Neural crest cell (in vitro differentiated cells): ENCODE data around the gene LDAH. TPM values are rescaled to one million over a fixed set of nuclear protein-coding genes. Genes with fewer than 3 reads are reported as not detected.

Experiments used
- DNase-seq: peaks from one replicate; pipeline ENCODE4 v3.0.0; 2021; ENCODE audit warnings: low read depth, mixed read lengths, low spot score
- H3K27ac Mint-ChIP-seq: one replicate; pipeline ENCODE4 v1.8.0; 2021; ENCODE audit warnings: mild to moderate bottlenecking, mixed read lengths; ENCODE audit not compliant: unreplicated experiment
- H3K27me3 Mint-ChIP-seq: 2 replicates; pipeline ENCODE4 v1.8.0; 2021; ENCODE audit warnings: low read depth, mild to moderate bottlenecking, mixed read lengths
- H3K36me3 Mint-ChIP-seq: 2 replicates; pipeline ENCODE4 v1.8.0; 2021; ENCODE audit warnings: low read depth, mild to moderate bottlenecking, mixed read lengths
- H3K4me1 Mint-ChIP-seq: 2 replicates; pipeline ENCODE4 v1.8.0; 2021; ENCODE audit warnings: mixed read lengths
- H3K4me3 Mint-ChIP-seq: one replicate; pipeline ENCODE4 v1.8.0; 2021; ENCODE audit warnings: mild to moderate bottlenecking, mixed read lengths
- H3K9me3 Mint-ChIP-seq: 2 replicates; pipeline ENCODE4 v1.8.0; 2021; ENCODE audit warnings: mixed read lengths
- total RNA-seq: library from RNA; stranded (reverse); gene quantifications from 2 replicates; pipeline ENCODE4 v1.2.1, GENCODE V29; 2021
- TF ChIP-seq, protein P1 (sequence below): fragments of 200-600 bp; sonication (generic); conservative IDR thresholded peaks from 2 replicates; pipeline ENCODE4 v1.5.0; 2021; ENCODE audit warnings: antibody characterized with exemption, mild to moderate bottlenecking

The LDAH gene
- total RNA-seq, 1 donor from 2014 or later: 49.7 TPM

DNA sequence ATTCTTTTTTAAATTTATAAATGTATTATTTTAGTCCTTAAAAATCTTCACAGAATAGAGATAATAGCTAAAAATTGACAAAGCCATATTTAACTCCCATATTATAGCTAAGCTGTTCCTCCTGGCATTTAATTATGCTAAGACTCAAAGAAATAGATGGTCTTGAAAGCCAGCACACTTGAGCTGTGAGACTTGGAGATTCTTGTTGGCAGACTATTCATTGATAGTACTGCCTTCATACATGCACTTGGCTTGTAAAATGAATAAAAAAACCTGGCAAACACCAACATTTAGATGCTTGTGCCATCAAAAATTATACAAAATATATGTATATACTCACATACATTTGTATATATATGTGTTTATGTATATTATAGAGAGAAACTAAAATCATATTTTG, 9.7 kb upstream of the LDAH start:
- no peak for DNase-seq
- H3K4me1 Mint-ChIP-seq: no peaks in the 10 kb centered on the region
- H3K9me3 Mint-ChIP-seq: no peaks in the 10 kb centered on the region
- H3K27ac Mint-ChIP-seq: no peak overlapping the region
- peaks cover 66% of the 10 kb centered on the region for H3K27me3 Mint-ChIP-seq
- TF ChIP-seq, protein P1, sequence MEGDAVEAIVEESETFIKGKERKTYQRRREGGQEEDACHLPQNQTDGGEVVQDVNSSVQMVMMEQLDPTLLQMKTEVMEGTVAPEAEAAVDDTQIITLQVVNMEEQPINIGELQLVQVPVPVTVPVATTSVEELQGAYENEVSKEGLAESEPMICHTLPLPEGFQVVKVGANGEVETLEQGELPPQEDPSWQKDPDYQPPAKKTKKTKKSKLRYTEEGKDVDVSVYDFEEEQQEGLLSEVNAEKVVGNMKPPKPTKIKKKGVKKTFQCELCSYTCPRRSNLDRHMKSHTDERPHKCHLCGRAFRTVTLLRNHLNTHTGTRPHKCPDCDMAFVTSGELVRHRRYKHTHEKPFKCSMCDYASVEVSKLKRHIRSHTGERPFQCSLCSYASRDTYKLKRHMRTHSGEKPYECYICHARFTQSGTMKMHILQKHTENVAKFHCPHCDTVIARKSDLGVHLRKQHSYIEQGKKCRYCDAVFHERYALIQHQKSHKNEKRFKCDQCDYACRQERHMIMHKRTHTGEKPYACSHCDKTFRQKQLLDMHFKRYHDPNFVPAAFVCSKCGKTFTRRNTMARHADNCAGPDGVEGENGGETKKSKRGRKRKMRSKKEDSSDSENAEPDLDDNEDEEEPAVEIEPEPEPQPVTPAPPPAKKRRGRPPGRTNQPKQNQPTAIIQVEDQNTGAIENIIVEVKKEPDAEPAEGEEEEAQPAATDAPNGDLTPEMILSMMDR: no peak
- no peak overlapping the region for H3K4me3 Mint-ChIP-seq
- no peaks in the 10 kb centered on the region for H3K36me3 Mint-ChIP-seq

DNA sequence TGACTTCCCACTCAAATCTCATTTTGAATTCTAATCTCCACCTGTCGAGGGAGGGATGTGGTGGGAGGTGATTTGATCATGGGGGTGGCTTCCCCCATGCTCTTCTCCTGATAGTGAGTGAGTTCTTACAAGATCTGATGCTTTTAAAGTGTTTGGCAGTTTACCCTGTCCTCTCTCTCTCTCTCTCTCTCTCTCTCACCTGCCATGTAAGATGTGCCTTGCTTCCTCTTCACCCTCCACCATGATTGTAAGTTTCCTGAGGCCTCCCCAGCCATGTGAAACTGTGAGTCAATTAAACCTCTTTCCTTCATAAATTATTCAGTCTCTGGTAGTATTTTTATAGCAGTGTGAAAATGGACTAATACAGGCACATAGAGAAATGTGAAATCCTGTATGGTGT, 7.0 kb upstream of the LDAH start:
- Mint-ChIP-seq H3K27me3 (peaks cover 55% of the 10 kb centered on the region), H3K4me1 (no peaks in the 10 kb centered on the region)

DNA sequence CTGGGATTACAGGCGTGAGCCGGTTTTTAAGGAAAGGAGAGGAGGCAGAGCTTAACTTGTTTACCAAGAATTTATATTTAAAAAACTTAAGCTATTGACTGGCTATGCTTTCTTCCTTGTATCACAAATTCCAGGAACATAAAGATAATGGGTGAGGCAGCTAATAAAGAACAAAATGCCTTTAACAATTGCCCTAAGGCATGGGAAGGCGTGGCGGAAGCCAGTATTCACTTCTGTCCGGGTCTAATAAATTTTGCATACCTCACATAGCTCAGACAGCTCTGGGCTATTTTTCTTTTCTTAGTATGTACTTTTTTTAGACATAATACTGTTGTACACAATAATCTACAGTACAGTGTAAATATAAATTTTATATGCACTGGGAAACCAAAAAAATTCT, 1.0 kb upstream of the LDAH start:
- H3K4me3 Mint-ChIP-seq: peak overlapping the region; percentile 29
- peaks cover 33% of the 10 kb centered on the region for H3K27me3 Mint-ChIP-seq
- DNase-seq: no peak
- H3K27ac Mint-ChIP-seq: no peak overlapping the region
- TF ChIP-seq, protein P1: no peak
- H3K4me1 Mint-ChIP-seq: peaks cover 16% of the 10 kb centered on the region
- no peaks in the 10 kb centered on the region for H3K9me3 Mint-ChIP-seq
- peaks cover 13% of the 10 kb centered on the region for H3K36me3 Mint-ChIP-seq

More for the DNA sequence above, 7.0 kb upstream of the LDAH start:
- TF ChIP-seq, protein P1: no peak
- no peak overlapping the region for H3K4me3 Mint-ChIP-seq
- H3K27ac Mint-ChIP-seq: no peak overlapping the region
- no peaks in the 10 kb centered on the region for H3K36me3 Mint-ChIP-seq
- H3K9me3 Mint-ChIP-seq: no peaks in the 10 kb centered on the region
- DNase-seq: no peak

DNA sequence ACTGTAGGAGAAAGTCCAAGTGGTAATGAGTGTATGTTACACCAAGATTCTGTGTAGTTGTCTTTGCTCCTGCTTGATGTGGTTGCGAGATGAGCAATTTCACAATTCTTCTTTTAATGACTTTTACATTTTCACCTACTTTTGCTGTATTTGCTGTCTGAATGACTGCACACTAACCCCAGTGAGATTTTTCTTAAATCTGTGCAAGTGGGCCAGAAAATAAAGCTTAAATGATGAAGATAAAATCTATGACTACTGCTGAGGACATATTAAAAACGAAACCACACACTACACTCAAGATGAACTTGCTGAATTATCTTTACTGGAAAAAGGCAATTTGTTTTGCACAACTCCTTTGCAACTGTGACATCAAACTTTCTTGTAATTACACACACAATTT, 4.1 kb downstream of the LDAH start:
- Mint-ChIP-seq H3K27ac (no peak overlapping the region), H3K9me3 (no peaks in the 10 kb centered on the region), H3K36me3 (peaks cover 23% of the 10 kb centered on the region), H3K4me1 (peaks cover 16% of the 10 kb centered on the region), H3K27me3 (peaks cover 5% of the 10 kb centered on the region), H3K4me3 (no peak overlapping the region)
- TF ChIP-seq, protein P1: no peak
- DNase-seq: no peak

DNA sequence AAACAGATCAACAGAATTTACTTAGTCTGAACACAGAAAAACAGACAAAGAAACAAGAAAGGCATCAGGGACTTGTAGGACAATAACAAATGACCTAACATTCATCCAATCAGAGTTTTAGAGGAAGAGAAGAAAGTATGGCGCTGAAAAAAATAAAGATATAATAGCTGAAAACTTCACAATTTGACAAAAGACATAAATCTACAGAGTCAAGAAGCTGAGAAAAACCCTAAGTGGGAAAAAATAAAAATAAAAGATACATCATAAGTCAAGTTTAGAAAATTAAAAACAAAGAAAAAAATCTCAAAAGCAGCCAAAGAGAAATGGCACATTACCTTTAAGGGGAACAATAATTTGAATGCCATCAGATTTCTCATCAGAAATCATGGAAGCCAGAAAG, 7.7 kb downstream of the LDAH start:
- no peaks in the 10 kb centered on the region for H3K4me1 Mint-ChIP-seq
- H3K36me3 Mint-ChIP-seq: peaks cover 13% of the 10 kb centered on the region
- TF ChIP-seq, protein P1: no peak
- no peaks in the 10 kb centered on the region for H3K27me3 Mint-ChIP-seq
- no peak overlapping the region for H3K27ac Mint-ChIP-seq
- H3K9me3 Mint-ChIP-seq: no peaks in the 10 kb centered on the region
- no peak overlapping the region for H3K4me3 Mint-ChIP-seq
- DNase-seq: no peak

DNA sequence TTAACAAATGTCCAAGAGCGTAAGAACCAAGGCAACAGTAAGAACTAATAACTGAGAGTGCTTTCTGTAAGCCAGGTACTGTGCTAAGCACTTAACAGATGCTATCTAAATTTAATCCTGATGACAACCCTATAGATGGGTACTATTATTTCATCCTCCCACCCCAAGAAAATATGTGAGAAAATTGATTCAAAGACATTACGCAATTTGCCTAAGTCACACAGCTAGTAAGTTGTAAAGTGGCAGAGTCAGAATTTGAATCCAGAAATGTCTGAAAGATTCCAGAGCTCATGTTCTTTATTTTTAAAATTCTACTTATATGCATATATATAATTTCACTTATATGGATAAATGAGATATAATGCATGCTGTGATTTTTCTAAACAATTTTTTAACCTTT, 10.1 kb downstream of the LDAH start:
- no peak for DNase-seq
- Mint-ChIP-seq H3K4me1 (no peaks in the 10 kb centered on the region), H3K27me3 (no peaks in the 10 kb centered on the region)

More for the DNA sequence above, 10.1 kb downstream of the LDAH start:
- H3K36me3 Mint-ChIP-seq: peaks cover 8% of the 10 kb centered on the region
- no peak overlapping the region for H3K27ac Mint-ChIP-seq
- H3K9me3 Mint-ChIP-seq: no peaks in the 10 kb centered on the region
- H3K4me3 Mint-ChIP-seq: no peak overlapping the region
- TF ChIP-seq, protein P1: no peak
